Myocyte (in vitro differentiated cells): ENCODE results near the gene ERF. TPM values are rescaled to one million over a fixed set of nuclear protein-coding genes. Genes with fewer than 3 reads are reported as not detected.

Source experiments
- DNase-seq: peaks from one replicate; pipeline ENCODE4 v3.0.0-alpha.2; 2012; ENCODE audit warnings: low read depth
- total RNA-seq: library from RNA; depleted of rRNA; stranded (reverse); fragments of >200 nt; gene quantifications from 2 replicates; pipeline ENCODE4 v1.2.3, GENCODE V29; 2014

Gene ERF
- total RNA-seq, 1 donor from 2014 or later = 55.2 TPM

DNA sequence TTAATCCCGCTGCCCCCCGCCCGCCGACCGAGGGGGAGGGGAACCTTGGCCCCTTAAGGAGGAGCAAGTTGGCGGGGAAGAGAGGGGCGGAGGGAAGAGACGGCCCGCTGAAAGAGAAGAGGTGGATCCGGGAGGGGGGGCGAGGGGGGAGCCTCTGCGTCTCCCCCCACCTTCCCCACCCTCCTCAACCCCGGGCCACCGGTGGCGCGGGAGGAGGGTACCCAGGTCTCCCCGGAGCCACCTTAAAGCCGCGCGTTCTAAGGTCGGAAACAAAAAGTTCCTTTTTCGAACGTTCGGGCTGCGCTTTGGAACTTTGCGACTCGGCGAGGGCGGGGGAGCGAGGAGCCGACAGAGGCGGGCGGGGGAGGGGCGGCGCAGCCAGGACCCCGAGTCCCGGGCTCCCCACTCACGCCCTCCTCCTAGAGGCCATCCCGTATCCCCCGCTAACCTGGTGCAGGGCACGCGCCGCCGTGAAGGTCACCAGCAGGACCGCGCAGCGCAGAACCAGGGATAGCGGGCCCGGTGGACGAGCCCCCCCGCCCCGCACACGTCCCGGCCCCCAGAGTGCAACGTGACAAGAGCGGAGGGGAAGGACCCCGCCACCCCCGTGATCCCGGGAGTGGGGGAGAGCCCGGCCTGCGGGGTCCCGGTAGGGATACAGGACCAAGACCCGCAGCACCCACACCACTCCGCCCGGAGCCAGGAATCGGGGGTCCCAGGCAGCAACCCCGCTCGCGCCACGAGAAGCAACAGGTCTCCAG lies 659 bp downstream of the ERF start:
- peak; percentile 53 for DNase-seq

DNA sequence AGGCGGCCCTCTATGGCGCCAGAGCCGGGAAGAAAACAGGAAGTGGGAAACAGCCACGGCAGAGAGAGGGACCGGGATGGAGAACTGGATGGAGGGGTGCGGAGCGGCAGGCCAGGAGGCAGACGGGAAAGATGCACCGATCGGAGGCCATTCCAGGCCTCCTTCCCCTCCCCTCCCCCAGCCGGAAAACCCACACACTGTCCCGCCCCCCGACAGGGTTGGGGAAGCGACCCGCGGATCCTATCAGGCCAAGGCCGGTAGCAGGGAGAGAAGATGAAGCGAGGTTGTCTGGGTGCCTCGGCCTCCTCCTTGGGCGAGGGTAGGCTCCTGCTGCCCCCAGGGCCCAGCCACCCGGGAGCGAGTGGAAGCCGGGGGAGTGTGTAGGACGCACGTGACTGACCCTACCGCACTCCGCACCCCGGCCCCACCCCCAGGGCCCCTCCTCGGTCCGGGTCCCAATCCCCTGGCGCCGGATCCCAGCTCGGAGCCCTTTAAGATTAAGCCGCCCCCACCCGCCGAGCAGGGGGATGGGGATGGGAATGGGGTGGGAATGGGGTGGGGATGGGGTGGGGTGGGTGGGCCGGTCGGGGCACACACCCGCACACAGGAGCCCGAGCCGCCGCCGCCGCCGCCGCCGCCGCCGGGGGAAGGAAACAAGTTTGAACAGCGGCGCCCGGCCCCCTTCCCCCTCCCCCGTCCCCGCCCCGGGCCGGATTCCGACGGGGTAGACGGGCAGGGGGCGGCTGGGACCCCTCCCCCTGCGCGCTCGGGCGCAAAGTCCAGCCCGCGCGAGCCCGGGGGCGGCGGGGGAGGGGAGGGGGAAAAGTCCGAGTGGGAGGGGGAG lies 1.5 kb downstream of the ERF start:
- DNase-seq = peak; percentile 47

DNA sequence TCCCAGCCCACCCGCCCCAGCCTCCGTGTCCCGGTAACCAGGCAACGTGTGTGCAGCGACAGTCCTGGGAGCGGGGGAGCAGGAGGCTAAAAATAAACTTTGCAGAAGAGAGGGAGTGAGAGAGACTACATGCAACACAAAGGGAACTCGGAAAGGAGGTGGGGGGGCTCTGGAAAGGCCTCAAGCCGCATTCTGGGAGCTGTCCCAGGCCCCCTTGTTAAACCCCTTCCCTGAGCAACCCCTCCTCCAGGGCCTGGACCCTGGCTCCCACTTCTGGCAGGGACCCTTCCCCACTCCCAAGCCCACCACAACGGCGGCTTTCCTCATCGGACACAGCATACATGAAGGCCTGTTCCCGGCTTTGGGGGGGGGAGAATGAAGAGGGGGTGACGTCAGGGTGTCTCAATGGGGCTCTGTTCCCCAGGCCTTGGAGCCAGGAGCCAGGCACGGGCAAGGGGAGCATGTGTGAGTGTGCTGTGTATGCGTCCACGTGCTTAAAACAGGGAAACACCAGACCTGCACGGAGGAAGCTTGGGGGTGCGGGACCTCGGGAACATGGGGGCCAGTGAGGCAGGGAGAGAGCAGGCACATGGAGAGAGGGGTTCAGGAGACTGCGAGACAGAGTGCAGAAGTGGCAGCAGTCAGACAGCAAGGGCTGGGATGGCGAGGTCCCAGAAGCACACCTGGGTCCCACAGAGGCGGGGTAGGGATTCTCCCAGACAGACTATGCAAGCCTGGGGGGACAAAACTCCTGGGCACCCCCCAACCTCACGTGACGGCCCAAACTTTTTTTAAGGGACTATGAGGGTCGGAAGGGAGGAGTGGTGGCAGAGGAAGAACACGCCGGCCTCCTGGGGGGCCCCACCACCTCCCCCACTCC lies 2.3 kb downstream of the ERF start:
- peak; percentile 63 for DNase-seq

DNA sequence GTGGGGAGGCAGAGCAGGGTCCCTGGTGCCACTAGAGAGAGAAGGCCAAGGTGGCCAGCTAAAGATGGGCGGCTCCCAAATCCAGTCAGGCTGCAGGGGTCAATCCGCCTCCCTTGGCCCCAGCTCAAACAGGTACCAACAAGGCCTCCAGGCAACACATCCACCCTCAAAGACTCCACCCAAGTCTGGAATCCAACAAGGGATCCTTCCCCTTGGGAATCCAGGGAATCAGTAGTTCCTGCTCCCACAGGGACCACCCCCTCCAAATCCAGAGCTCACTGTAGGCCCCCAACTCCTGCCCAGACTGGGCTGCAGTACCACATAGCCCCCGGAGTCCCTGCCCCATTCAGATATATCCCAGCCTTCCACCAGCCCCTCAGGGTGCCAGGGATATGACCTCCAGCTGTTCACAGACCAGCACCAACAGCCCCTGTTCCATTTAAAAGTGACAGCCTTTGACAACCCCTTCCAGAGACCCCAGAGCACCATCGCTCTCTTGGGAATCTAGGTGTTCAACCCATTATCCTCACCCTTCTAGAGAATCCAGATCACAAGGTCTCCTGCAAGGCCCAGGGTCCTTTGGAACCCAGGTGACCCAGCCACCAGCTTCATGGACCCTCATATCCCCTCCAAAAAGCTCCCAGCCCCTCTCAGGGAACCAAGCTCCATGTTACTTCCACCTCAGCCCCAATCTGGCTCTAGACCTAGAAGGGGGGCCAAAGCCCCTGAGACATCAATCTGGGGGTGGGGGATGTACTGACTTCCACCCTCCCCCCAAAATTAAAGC lies 3.2 kb downstream of the ERF start:
- no peak for DNase-seq

DNA sequence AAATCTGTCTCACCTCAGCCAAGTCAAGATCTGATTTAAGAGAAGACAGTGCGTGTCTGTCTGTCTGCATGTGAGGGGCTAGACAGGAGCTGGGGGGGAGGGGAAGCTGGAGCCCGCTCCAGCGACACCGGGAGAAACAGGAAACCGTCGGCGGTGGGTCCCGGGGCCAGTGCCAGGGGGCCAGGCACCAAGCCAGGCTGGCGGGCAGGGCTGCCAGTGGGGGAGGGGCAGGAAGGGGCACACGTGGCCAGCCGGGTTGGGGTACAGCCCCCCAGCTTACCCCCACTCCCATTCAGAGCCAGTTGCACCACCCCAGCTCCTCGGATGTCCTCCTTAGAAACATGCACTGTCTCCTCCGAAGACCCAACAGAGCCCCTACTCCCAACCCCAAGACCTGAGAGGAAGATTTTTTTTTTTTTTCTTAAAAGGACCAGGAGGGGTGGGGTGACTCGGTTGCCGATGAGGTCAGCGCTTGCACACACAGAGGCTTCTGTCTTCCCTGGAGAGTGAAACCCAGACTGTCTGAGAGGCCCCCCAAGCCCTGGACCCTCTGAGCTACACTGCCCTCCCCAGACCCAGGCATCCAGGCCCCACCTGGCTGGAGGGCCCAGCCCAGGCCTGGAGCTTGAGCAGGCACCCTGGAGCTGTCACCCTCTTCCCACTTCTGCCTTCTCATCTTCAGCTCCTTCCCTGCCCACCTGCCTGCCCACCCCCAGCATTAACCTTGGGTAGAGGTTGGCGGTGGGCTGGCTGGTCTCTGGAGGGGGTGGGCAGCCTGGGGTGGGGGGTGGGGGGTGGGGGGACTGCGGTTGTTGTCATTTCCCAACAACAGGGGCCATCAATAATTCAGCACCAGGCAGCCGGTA lies 4.0 kb downstream of the ERF start:
- no peak for DNase-seq

DNA sequence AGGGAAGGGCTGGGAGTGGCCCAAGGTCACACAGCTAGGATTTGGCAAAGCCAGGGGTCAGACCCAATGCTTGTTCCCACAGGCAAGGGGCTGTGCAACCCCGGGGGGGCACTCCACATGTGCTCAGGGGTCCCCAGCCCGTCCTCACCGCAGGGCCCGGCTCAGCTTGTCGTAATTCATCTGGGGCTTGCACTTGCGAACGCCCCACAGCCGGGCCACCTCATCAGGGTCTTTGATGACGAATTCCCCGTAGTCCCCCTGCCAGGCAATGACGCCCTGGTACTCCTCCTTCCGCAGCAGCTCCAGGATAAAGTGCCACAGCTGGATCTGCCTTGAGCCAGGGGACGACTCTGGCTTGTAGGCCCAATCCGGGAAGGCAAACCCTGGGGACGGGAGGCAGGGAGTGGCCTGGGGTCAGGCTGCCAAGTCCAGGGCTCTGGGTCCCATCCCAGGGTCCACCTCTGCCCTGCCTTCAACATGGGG lies 4.7 kb downstream of the ERF start:
- DNase-seq = no peak

DNA sequence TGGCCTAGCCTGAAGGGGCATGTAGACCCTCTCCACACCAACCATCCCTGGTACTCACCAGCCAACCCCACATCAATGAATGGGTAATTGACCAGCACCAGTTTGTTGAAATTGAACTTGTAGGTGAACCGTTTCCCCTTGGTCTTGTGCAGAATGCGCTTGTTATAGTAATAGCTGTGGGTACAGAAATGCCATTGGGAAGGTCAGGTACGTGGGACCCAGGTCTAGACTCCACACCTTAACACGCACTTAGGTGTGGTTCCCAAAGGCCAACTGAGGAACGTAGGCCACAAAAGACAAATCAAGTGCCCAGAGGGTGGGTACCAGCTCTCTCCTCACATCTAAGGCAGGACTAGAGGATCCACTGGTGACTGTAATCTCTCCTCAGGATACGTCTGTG lies 5.2 kb downstream of the ERF start:
- no peak for DNase-seq

DNA sequence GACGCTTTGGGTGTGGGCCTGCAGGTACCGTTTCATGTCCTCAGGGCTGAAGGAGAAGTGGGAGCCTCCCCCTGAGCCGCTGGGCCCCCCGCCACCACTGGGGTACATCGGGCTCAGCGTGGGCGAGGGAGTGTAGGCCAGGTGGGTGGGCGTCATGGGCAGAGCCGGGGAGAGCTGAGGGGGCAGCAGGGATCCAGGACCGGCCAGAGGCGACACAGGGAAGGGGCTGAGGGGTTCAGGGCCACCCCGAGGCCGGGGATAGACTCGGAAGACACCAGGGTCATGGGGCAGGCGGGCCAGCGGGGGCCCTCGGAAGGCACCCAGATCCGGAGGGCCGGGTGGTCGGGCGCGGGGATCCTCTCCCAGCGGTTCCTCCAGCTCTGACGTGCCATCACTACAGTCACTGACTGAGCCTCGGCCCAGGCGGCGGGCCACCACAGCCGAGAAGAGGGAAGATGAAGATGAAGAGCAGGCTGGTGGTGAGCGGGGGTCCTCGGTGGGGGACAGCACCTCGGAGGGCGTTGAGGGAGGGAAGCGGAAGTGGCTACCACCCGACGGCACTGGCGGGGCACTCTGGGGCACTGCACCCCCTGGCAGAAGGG lies 5.7 kb downstream of the ERF start:
- DNase-seq = no peak

DNA sequence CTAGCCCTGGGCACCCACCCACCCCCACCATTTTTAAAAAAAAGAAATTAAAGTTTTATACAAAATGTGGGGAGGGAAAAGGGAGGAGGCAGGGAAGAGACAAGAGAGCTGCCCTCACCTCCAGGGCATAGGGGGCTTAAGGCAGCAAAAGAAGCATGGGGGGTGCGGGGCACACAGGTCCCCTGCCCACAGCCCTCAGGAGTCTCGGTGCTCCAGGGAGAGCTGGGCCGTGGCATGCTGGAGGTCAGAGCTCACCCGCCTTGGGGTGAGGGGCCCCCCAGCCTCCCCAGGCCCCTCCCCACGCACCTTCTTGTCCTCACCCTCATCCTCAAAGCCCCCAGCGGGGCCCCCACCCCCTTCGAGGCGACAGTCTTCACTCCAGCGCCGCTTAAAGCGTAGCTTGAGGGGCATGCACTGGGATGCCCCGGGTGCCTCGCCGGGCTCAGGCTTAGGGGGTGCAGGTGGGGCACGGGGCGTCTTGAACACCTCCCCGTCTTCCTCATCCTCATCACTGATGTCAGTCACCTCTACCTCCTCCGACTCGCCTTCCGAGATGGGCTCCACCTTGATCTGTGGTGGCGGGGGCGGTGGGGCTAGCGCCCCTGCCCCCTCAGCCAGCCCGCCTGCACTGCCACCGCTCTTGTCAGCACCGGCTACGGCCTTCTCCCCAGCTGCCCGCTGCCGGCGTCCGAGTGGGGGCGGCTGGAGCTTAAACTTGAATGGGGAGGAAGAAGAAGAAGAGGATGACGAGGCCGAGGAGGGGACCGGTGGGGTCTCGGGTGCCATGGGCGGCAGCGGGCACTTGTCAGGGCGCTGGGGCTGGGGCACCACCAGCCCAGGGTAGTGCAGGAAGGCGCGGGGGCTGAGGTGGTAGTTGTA lies 6.4 kb downstream of the ERF start:
- DNase-seq = no peak

DNA sequence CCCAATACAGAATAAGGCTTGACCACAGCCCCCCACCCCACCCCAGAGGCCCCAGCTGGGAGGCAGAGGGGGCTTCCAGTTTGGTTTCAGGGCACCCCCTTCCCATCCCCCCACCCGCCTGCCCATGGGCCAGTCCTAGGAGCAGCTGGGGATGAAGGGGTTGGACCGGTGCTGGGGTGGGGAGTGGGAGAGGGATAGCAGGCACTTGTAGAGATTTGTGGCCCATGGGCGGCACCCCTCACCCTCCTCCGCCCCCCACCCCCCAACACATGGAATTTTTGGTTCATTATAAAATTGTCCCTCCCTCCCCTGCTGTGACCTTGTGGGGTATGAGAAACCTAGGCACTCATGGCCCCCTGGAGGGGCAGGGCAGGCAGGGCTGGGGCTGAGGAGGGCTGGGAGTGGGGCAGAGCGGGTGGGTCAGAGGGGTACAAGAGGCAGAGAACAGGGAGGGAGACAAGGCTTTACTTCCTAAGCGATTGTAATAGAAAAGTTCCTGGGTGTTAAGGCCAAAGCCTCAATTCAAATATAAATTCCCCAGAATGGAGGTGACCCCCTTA lies 7.2 kb downstream of the ERF start:
- no peak for DNase-seq

DNA sequence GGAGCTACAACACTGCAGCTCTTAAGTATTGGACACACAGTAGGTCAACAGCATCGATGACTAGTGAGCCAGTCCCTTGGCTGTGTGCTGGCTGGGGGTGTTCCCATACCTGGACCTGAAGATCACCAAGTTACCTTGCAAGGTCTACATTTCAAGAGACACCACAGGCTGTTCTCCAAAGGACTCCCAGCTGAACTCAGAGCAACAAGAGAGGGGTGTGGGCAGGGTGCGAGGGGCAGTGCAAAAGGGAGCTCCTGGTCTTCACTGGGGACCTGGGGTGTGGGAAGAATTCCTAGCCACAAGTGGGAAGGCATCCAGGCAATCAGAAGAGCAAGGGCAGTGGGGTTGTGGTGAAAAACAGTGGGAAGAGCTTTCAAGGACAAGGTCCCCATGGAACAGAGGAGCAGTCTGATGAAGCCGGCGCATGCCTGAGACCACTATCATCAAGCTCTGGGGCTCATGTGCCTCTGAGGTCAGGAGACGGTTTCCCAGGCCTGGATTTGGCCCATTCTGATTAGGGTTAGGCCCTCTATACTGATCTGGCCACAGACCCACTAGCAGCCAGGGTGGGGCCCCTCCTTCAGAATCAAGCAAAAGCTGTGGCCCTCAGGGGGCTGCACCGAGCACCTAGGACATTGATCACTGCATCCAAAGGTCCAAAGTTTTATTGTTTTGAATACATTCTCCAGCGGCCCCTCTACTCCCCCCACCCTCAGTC lies 7.8 kb downstream of the ERF start:
- DNase-seq = peak; percentile 83

DNA sequence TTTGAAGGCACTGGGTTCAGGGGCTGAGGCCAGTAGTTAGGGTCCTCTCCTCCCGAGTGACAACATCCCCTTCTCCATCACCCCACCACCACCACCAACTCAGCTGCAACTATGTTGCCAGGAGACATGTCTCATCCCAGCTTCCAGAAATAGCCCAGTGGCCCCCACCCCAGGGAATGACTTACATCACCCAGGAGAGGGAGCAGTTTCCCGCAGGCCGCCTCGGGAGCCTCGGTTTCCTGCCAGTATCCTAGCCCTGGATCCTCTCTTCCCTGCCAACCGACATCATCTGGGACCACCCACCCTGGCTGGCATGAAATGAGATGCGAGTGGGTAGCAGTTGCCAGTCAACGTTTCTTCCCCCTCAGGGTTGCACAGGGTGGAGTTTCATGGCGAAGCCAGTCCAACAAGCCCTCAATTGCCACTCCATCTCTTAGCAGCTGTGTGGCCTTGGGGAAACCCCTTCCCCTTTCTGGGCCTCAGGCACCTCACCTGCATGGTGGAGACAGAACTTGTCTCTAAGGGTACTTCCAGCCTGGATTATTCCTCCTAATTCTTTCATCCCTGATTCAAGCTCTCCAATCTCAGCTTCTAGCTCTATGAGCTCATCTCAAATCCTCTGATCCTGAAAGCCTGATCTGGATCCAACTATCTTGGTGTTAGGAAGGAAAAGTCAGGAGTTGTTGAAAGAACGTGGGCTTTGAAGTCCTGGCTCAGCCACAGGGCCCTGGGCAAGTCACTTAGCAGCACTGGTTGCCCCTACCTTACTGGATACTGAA lies 8.6 kb downstream of the ERF start:
- peak; percentile 87 for DNase-seq

DNA sequence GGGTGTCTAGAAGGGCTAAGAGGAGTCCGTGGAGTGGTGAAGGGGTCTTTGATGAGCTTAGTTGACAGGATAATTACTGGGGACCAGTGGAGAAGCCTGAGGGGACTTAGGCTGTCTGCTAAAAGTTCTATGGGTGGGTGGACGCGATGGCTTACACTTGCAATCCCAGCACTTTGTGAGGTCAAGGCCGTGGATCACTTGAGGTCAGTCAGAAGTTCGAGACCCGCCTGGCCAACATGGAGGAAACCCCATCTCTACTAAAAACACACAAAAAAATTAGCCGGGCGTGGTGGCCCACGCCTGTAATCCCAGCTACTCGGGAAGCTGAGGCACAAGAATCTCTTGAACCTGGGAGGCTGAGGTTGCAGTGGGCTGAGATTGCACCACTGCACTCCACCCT lies 9.7 kb downstream of the ERF start:
- DNase-seq = no peak

DNA sequence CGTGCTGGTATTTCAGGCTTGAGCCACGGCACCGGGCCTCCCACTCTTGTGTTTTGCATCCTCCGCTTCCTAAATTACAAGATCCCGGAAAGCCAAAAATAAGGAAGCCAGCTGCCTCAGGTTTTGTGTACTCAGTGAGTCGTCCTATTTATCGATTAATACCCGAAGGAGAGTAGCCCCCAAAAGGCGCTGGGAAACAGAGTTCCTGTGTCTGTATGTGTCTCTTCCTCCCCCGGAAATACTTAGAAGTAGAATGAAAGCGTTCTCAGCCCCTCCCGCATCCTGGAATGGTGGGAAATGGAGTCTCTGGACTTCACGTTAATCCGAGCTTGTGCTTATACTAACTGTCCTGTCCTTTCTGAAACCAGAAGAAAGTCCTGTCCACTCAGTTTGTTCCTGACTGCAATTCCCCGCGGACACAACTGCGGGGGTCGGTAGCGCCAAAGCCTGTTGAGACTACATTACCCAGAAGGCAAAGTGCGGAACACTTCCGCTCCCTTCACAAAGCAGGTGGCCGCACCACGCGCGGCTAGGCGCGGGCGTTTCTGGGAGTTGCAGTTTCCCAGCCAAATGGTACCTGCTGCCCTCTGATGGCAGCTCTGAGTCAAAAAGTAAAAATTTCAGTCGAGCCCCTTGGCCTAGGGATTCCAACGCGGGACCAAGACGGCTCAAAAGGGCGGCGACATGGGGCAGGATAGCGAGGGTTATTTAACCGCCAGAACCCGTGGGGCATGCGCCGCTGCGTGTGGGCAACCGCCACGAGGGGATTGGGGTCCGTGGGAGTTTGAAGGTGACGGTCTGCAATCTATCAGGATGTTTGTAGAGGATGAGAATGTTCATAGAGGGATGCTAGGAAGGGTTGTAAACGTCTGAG lies 10.3 kb downstream of the ERF start:
- DNase-seq = peak; percentile 95
